DND-41 (cell line): Measurements from ENCODE around the gene NCAPH2.

Experiments used
- CTCF ChIP-seq: IDR thresholded peaks from 2 replicates; pipeline ENCODE4 v1.5.1; 2012; ENCODE audit warnings: borderline replicate concordance, low read length, moderate library complexity, mild to moderate bottlenecking; ENCODE audit not compliant: poor library complexity, severe bottlenecking; ENCODE audit errors: extremely low read depth
- EZH2 ChIP-seq: IDR thresholded peaks from 3 replicates; pipeline ENCODE4 v1.6.1; 2012; ENCODE audit warnings: borderline replicate concordance, low read depth, mild to moderate bottlenecking, moderate library complexity, low read length, inconsistent platforms; ENCODE audit not compliant: severe bottlenecking

- TF ChIP-seq CTCF (no peak), EZH2 (no peak)
These were observed 21.4 kb downstream of the NCAPH2 start for GRCh38 chr22:50529416-50529896.
